Peyer's patch (tissue), 4 donors: ENCODE measurements around the gene CDRT4. TPM values are rescaled to one million over a fixed set of nuclear protein-coding genes. Genes with fewer than 3 reads are reported as not detected.
"Not testable (repeated sequence)": the region's sequence is repeated elsewhere in the genome, so short reads cannot be mapped to it uniquely, and the experiment has no call there.

Experiments
- DNase-seq, 3 donors: peaks; one replicate each; pipeline ENCODE4 v3.0.0-alpha.2; 2017 to 2019
- H3K27ac ChIP-seq, 4 donors: fragments of 200-600 bp; sonication (generic); one replicate each; pipeline ENCODE4 v1.5.1; 2016 to 2019
- H3K27me3 ChIP-seq, 2 donors: fragments of 200-600 bp; sonication (generic); one replicate each; pipeline ENCODE4 v1.5.1; 2019
- H3K36me3 ChIP-seq, 3 donors: fragments of 200-600 bp; sonication (generic); one replicate each; pipeline ENCODE4 v1.5.1; 2016 to 2019
- H3K4me1 ChIP-seq, 4 donors: fragments of 200-600 bp; sonication (generic); one replicate each; pipeline ENCODE4 v1.5.1; 2016 to 2019
- H3K4me3 ChIP-seq, 4 donors: fragments of 200-600 bp; sonication (generic); 1 replicate in 3 of 4; 2 replicates in 1 of 4; pipeline ENCODE4 v1.5.1; 2016 to 2019; ENCODE audit warnings: mild to moderate bottlenecking in 1 of 4
- H3K9me3 ChIP-seq, 4 donors: fragments of 200-600 bp; sonication (generic); one replicate each; pipeline ENCODE4 v1.5.1; 2016 to 2019; ENCODE audit warnings: mild to moderate bottlenecking in 1 of 4
- CTCF ChIP-seq, 6 experiments: fragments of 450-650 bp in 4 of 6; fragments of 200-600 bp in 2 of 6; sonication (generic) in 1 of 6; IDR thresholded peaks; one replicate each; pipeline ENCODE4 v1.5.1; 2017 to 2019; ENCODE audit warnings: antibody characterized with exemption in 6 of 6, mild to moderate bottlenecking in 3 of 6, moderate library complexity in 1 of 6
- POLR2A ChIP-seq, 2 donors: fragments of 450-650 bp; IDR thresholded peaks; one replicate each; pipeline ENCODE4 v1.5.1; 2017; ENCODE audit warnings: antibody characterized with exemption in 2 of 2, mild to moderate bottlenecking in 2 of 2, moderate library complexity in 2 of 2
- total RNA-seq, 4 donors: library from RNA; depleted of rRNA; stranded (reverse); fragments of >200 nt; gene quantifications; one replicate each; pipeline ENCODE4 v1.1.0, GENCODE V29; 2016

Gene CDRT4
- total RNA-seq, 4 donors from 2014 or later, result 17.9 to 28.5 (median 26.4) TPM; not detected in 1

DNA sequence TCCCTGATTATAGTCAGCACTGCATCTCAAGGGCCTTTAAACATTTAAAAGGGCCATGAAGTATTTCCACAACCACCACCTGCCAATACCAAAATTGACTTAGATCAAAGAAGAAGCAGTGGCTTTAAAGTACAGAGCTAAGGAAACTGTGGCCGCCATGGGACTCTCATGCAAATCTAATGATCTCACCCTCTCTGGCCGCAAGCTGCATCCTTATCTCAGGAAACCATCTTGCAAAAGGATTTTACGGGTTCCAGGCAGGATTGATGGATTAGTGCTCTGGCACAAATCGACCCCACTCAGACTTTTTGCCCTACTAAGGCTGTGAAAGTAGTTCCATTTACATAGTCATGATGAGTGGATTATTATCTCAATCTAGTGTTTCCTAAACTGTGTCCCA lies 22.6 kb downstream of the CDRT4 start:
- no peak for DNase-seq
- no peak overlapping the region for H3K4me3 ChIP-seq
- TF ChIP-seq CTCF (IDR thresholded peaks at IDR 0.05) (no peak), POLR2A (IDR thresholded peaks at IDR 0.05) (no peak)
- H3K27me3 ChIP-seq, result no peaks in the 10 kb centered on the region
- no peak overlapping the region for H3K27ac ChIP-seq
- no peaks in the 10 kb centered on the region for H3K9me3 ChIP-seq
- H3K4me1 ChIP-seq, result no peaks in the 10 kb centered on the region
- H3K36me3 ChIP-seq, result no peaks in the 10 kb centered on the region

- Histone ChIP-seq H3K4me1 (no peaks in the 10 kb centered on the region), H3K4me3 (no peak overlapping the region), H3K27ac (no peak overlapping the region), H3K27me3 (no peaks in the 10 kb centered on the region), H3K9me3 (no peaks in the 10 kb centered on the region), H3K36me3 (no peaks in the 10 kb centered on the region)
- TF ChIP-seq CTCF (IDR thresholded peaks at IDR 0.05), result no peak
- TF ChIP-seq POLR2A (IDR thresholded peaks at IDR 0.05), result no peak
- DNase-seq, result no peak
These were observed 24.9 kb downstream of the CDRT4 start for GRCh38 chr17:15442311-15443180.

GRCh38 chr17:15441315-15441714 lies 26.1 kb downstream of the CDRT4 start:
- no peak overlapping the region for H3K27ac ChIP-seq
- no peaks in the 10 kb centered on the region for H3K36me3 ChIP-seq
- no peak overlapping the region for H3K4me3 ChIP-seq
- peaks cover 0 to 9% (median 7%) of the 10 kb centered on the region in 4 donors for H3K4me1 ChIP-seq
- DNase-seq, result no peak
- H3K27me3 ChIP-seq, result no peaks in the 10 kb centered on the region
- TF ChIP-seq CTCF (IDR thresholded peaks at IDR 0.05) (no peak), POLR2A (IDR thresholded peaks at IDR 0.05) (no peak)
- no peaks in the 10 kb centered on the region for H3K9me3 ChIP-seq

- TF ChIP-seq POLR2A (IDR thresholded peaks at IDR 0.05) (no peak), CTCF (IDR thresholded peaks at IDR 0.05) (no peak)
- H3K27ac ChIP-seq, result no peak overlapping the region
- H3K36me3 ChIP-seq, result no peaks in the 10 kb centered on the region
- H3K27me3 ChIP-seq, result no peaks in the 10 kb centered on the region
- H3K9me3 ChIP-seq, result no peaks in the 10 kb centered on the region
- peaks cover 0 to 13% (median 9%) of the 10 kb centered on the region in 4 donors for H3K4me1 ChIP-seq
- DNase-seq, result no peak
- H3K4me3 ChIP-seq, result no peak overlapping the region
These were observed 27.1 kb downstream of the CDRT4 start for GRCh38 chr17:15440347-15440746.

DNA sequence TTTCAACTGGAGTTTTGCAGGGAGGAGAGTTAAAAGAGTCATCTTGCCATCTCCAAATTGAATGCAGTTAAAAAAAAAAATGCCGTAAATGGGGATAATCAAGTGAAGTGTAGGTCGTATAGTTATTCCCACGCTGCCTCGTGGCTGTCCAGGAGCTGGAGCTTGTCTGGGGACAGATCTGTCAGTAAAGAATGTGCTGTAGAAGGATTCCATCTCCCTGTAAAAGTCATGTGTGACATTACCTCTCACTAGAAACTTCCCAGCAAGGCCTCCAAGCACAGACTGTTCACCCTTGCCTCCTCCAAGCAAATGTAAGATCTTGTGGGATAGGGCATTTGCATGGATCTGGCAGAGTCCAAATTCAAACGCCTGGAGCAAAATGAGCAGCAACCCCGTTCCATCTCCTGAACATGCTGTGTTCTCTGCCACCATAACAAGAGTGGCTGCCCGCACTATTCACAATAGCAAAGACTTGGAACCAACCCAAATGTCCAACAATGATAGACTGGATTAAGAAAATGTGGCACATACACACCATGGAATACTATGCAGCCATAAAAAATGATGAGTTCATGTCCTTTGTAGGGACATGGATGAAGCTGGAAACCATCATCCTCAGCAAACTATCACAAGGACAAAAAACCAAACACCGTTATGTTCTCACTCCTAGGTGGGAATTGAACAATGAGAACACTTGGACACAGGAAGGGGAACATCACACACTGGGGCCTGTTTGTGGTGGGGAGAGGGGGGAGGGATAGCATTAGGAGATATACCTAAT lies 28.0 kb downstream of the CDRT4 start:
- DNase-seq, H3K4me3 ChIP-seq, H3K27me3 ChIP-seq, H3K27ac ChIP-seq, H3K9me3 ChIP-seq, H3K36me3 ChIP-seq: not testable (repeated sequence)
- H3K4me1 ChIP-seq, result peaks cover 0 to 22% (median 9%) of the 10 kb centered on the region in 4 donors
